Measurements from ENCODE around the gene HOXB1. TPM values are rescaled to one million over a fixed set of nuclear protein-coding genes. Genes with fewer than 3 reads are reported as not detected.
A peak's percentile ranks its signal among the peaks of the same experiment; 100 is the strongest.

The HOXB1 gene
- total RNA-seq, 1 experiment from 2014 or later = not detected

DNA sequence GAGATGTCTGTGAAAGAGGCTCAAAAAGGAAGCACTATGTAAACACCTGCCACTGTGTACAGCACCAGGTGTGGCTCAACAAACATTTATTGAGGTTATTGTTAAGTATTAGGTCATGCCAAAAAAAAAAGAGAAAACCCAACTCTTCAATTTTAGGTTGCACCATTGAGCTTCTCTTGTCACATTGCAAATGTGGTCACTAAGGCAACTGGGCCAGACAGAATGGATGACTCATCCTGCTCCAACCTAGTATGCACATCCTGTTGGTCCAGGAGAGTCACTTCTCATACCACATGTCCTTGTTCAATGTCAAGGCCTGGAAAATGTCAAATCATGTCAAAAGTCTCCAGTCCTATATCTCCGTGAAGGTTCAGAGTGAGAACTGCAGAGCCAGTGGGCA lies 25.0 kb downstream of the HOXB1 start:
- Mint-ChIP-seq H3K9me3 (ENCODE audit: unreplicated experiment) (no peaks in the 10 kb centered on the region), H3K27me3 (ENCODE audit: insufficient read depth, unreplicated experiment) (no peaks in the 10 kb centered on the region), H3K27ac (ENCODE audit: low read depth, unreplicated experiment) (no peak overlapping the region), H3K4me3 (ENCODE audit: unreplicated experiment) (no peak overlapping the region), H3K4me1 (ENCODE audit: insufficient read depth, unreplicated experiment) (peaks cover 5% of the 10 kb centered on the region), H3K36me3 (ENCODE audit: insufficient read depth, unreplicated experiment) (no peaks in the 10 kb centered on the region)
- no TSS peak for BruUV-seq (replicated peaks)
- intact Hi-C loops (cut with micrococcal nuclease) = no loop called here
- peak; percentile 76 for DNase-seq (ENCODE audit: unreplicated experiment)
- TF ChIP-seq, protein P1, sequence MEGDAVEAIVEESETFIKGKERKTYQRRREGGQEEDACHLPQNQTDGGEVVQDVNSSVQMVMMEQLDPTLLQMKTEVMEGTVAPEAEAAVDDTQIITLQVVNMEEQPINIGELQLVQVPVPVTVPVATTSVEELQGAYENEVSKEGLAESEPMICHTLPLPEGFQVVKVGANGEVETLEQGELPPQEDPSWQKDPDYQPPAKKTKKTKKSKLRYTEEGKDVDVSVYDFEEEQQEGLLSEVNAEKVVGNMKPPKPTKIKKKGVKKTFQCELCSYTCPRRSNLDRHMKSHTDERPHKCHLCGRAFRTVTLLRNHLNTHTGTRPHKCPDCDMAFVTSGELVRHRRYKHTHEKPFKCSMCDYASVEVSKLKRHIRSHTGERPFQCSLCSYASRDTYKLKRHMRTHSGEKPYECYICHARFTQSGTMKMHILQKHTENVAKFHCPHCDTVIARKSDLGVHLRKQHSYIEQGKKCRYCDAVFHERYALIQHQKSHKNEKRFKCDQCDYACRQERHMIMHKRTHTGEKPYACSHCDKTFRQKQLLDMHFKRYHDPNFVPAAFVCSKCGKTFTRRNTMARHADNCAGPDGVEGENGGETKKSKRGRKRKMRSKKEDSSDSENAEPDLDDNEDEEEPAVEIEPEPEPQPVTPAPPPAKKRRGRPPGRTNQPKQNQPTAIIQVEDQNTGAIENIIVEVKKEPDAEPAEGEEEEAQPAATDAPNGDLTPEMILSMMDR (IDR thresholded peaks at IDR 0.05; ENCODE audit: unreplicated experiment) = no peak
- CTCF ChIA-PET = interaction anchor here (0.7 to 3.6 kb wide), 2 partner anchors 13 to 730 kb away, joined by 3 to 23 read pairs; no protein-coding TSS in a partner anchor
- POLR2A ChIA-PET = no interaction called here

DNA sequence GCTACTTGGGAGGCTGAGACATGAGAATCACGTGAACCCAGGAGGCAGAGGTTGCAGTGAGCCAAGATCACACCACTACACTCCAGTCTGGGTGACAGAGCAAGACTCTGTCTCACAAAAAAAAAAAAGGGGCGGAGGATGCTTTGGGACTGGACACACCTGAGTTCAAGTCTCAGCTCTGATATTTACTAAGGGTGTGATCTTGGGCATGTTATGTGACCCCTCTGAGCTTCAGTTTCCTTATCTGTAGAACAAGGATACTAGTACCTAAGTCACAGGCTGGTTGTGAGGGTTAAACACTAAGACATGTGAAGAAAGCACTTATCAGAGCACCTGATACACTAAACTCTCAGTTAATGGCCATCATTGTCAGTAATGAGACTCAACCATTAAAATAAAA lies 25.9 kb downstream of the HOXB1 start:
- no peak overlapping the region for H3K27ac Mint-ChIP-seq (ENCODE audit: low read depth, unreplicated experiment)
- intact Hi-C loops (cut with micrococcal nuclease) = no loop called here
- DNase-seq (ENCODE audit: unreplicated experiment) = no peak

DNA sequence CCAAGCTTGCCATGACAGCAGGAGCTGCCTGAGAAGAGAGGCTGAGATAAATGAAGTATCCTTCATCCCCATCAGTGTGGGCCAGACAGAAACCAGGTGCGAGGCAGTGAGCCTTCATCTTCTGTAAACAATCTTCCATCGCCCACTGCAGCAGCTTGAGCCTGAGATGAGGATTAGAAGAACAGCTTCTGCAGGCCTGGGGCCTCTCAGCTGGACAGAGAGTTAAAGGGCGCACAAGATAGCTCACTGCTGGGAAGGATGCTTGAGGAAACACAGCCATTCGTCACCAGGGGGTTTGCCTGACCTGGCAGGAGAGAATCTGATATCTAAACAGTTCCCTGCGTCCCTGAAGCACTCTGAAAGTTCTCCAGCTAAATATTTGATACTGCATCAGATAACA lies 27.1 kb downstream of the HOXB1 start:
- intact Hi-C loops (cut with micrococcal nuclease) = no loop called here
- Mint-ChIP-seq H3K27ac (ENCODE audit: low read depth, unreplicated experiment) (no peak overlapping the region), H3K4me1 (ENCODE audit: insufficient read depth, unreplicated experiment) (no peaks in the 10 kb centered on the region), H3K27me3 (ENCODE audit: insufficient read depth, unreplicated experiment) (no peaks in the 10 kb centered on the region), H3K36me3 (ENCODE audit: insufficient read depth, unreplicated experiment) (no peaks in the 10 kb centered on the region), H3K4me3 (ENCODE audit: unreplicated experiment) (no peak overlapping the region), H3K9me3 (ENCODE audit: unreplicated experiment) (no peaks in the 10 kb centered on the region)
- no TSS peak for BruUV-seq (replicated peaks)
- DNase-seq (ENCODE audit: unreplicated experiment) = no peak
- CTCF ChIA-PET = interaction anchor here (3.6 kb wide), 1 partner anchor 11 kb away, joined by 23 read pairs; no protein-coding TSS in a partner anchor
- POLR2A ChIA-PET = interaction anchor here (0.6 kb wide), 1 partner anchor 377 kb away, joined by 3 read pairs; no protein-coding TSS in a partner anchor
- TF ChIP-seq, protein P1 (IDR thresholded peaks at IDR 0.05; ENCODE audit: unreplicated experiment) = no peak

More for the DNA sequence above, 25.9 kb downstream of the HOXB1 start:
- no TSS peak for BruUV-seq (replicated peaks)
- ChIA-PET POLR2A (interaction anchor here (0.7 kb wide), 1 partner anchor 1001 kb away, joined by 3 read pairs; no protein-coding TSS in a partner anchor), CTCF (interaction anchor here (3.6 kb wide), 1 partner anchor 12 kb away, joined by 23 read pairs; no protein-coding TSS in a partner anchor)
- TF ChIP-seq, protein P1 (IDR thresholded peaks at IDR 0.05; ENCODE audit: unreplicated experiment) = no peak
- no peaks in the 10 kb centered on the region for H3K4me1 Mint-ChIP-seq (ENCODE audit: insufficient read depth, unreplicated experiment)
- no peaks in the 10 kb centered on the region for H3K27me3 Mint-ChIP-seq (ENCODE audit: insufficient read depth, unreplicated experiment)
- no peaks in the 10 kb centered on the region for H3K36me3 Mint-ChIP-seq (ENCODE audit: insufficient read depth, unreplicated experiment)
- H3K9me3 Mint-ChIP-seq (ENCODE audit: unreplicated experiment) = no peaks in the 10 kb centered on the region
- no peak overlapping the region for H3K4me3 Mint-ChIP-seq (ENCODE audit: unreplicated experiment)

DNA sequence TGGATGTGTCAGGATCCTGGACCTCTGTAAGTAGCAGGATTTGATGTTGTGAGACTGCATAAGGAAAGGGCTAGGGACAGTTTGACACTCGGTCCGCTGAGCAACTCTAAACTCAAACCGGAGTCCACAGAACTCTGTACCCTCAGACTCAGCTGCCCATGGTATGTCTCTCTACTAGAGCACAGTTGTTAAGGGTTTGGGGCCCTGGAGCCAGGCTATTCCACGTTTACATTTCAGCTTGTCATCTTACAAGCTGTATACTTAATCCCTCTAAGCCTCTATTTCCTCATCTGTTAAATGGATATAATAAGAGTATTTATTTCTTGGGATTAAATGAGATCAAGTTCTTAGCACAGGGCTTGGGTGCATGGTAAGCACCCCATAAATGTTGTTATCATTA lies 27.9 kb downstream of the HOXB1 start:
- no TSS peak for BruUV-seq (replicated peaks)

More for the DNA sequence above, 27.9 kb downstream of the HOXB1 start:
- TF ChIP-seq, protein P1 (IDR thresholded peaks at IDR 0.05; ENCODE audit: unreplicated experiment) = no peak
- ChIA-PET POLR2A (interaction anchor here (0.6 kb wide), 1 partner anchor 378 kb away, joined by 3 read pairs; no protein-coding TSS in a partner anchor), CTCF (interaction anchor here (3.6 kb wide), 1 partner anchor 10 kb away, joined by 23 read pairs; no protein-coding TSS in a partner anchor)
- H3K27me3 Mint-ChIP-seq (ENCODE audit: insufficient read depth, unreplicated experiment) = no peaks in the 10 kb centered on the region
- H3K9me3 Mint-ChIP-seq (ENCODE audit: unreplicated experiment) = no peaks in the 10 kb centered on the region
- H3K4me1 Mint-ChIP-seq (ENCODE audit: insufficient read depth, unreplicated experiment) = no peaks in the 10 kb centered on the region
- intact Hi-C loops (cut with micrococcal nuclease) = no loop called here
- H3K4me3 Mint-ChIP-seq (ENCODE audit: unreplicated experiment) = no peak overlapping the region
- no peaks in the 10 kb centered on the region for H3K36me3 Mint-ChIP-seq (ENCODE audit: insufficient read depth, unreplicated experiment)
- DNase-seq (ENCODE audit: unreplicated experiment) = no peak
- no peak overlapping the region for H3K27ac Mint-ChIP-seq (ENCODE audit: low read depth, unreplicated experiment)

Measured in MCF 10A (cell line).